Gastrocnemius medialis (tissue), 4 donors: ENCODE results near the gene TYSND1.

Experiments used
- CTCF ChIP-seq, 5 experiments: fragments of 450-650 bp in 3 of 5; fragments of 200-600 bp in 2 of 5; sonication (generic) in 2 of 5; IDR thresholded peaks in 4 of 5; conservative IDR thresholded peaks in 1 of 5; 1 replicate in 4 of 5; 2 replicates in 1 of 5; pipeline ENCODE4 v1.5.1; 2016 to 2019; ENCODE audit warnings: antibody characterized with exemption in 5 of 5, mild to moderate bottlenecking in 3 of 5, moderate library complexity in 3 of 5
- POLR2A ChIP-seq, 2 donors: fragments of 450-650 bp; IDR thresholded peaks; one replicate each; pipeline ENCODE4 v1.6.1; 2017; ENCODE audit warnings: antibody characterized with exemption in 2 of 2, mild to moderate bottlenecking in 2 of 2, moderate library complexity in 2 of 2

GRCh38 chr10:70160798-70161197, 14.3 kb upstream of the TYSND1 start:
- TF ChIP-seq CTCF (IDR thresholded peaks at IDR 0.05 in 4 of 5, conservative IDR thresholded peaks at IDR 0.05 in 1 of 5) (no peak), POLR2A (IDR thresholded peaks at IDR 0.05) (no peak)
